ES-I3 (cell line): Measurements from ENCODE around the gene CAMK4.

ENCODE experiments used
- H3K36me3 ChIP-seq: 2 replicates; pipeline ENCODE4 v1.6.1; 2013; ENCODE audit warnings: mild to moderate bottlenecking, low read length, control low read depth, moderate library complexity; ENCODE audit not compliant: insufficient read depth
- H3K4me1 ChIP-seq: 2 replicates; pipeline ENCODE4 v1.6.1; 2013; ENCODE audit warnings: mild to moderate bottlenecking, control low read depth, low read length; ENCODE audit not compliant: insufficient read depth
- H3K9ac ChIP-seq: 2 replicates; pipeline ENCODE4 v1.6.1; 2013; ENCODE audit warnings: low read depth, mild to moderate bottlenecking, low read length, moderate library complexity
- H3K9me3 ChIP-seq: 2 replicates; pipeline ENCODE4 v1.6.1; 2013; ENCODE audit warnings: mild to moderate bottlenecking, low read length, moderate library complexity; ENCODE audit not compliant: control insufficient read depth, insufficient read depth

CAMK4 gene

DNA sequence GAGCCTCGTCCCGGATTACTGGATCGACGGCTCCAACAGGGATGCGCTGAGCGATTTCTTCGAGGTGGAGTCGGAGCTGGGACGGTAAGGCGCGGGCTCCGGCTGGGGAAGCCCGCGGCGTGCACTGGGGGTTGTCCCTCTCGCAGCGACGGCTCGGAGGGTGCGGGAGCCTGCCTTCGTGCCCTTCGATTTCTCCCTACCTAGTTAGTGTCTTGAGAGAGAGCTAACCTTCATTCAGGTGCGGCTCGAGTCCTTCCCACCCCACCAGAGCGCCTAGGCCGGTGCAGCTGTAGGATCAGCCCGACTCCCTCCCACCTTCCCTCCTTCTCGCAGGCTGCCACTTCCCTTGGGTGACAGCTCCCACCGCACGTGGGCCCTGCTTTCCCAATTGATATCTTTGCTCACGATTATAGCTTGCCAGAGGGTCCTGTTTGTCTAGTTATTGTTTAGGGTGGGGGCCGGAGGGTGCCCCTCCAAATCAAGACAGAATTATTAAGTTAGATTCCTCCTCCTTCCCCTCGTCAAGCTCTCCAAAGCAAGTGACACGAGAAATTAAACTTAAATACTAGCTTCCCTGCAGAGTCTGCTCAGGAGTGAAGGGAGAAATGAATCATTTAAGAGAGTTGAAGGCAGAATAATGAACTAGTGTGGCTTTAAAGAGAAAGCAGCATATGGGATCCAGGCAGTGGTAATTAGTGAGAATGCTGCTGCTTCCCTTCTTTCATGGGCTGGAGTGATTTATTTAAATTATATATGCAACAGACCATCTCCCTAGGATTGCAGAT lies 569 bp downstream of the CAMK4 start:
- no peaks in the 10 kb centered on the region for H3K36me3 ChIP-seq
- no peaks in the 10 kb centered on the region; the same call in 1 of the 2 replicates for H3K4me1 ChIP-seq
- H3K9me3 ChIP-seq = no peaks in the 10 kb centered on the region
- H3K9ac ChIP-seq = peak overlapping the region; percentile 58; the same call in 1 of the 2 replicates

DNA sequence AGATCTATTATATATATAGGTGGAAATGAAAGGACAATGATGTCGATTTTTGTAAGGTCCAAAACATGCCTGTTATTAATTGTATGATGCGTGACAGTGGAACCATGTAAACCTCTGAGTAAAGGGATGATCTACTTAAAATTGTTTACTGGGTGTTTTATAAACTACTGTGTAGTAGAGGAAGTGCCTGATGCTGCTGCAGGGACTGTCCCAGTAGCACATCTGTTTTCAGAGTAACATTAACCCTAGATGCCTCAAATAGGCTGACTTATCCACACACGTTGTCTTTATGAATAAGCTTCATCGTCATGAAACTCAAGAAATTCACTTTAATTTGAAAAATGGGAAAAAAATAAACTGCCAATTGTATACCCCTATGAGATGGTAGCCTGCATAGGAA lies 1.7 kb downstream of the CAMK4 start:
- Histone ChIP-seq H3K9me3 (no peaks in the 10 kb centered on the region), H3K9ac (no peak overlapping the region), H3K4me1 (no peaks in the 10 kb centered on the region; the same call in 1 of the 2 replicates), H3K36me3 (no peaks in the 10 kb centered on the region)

DNA sequence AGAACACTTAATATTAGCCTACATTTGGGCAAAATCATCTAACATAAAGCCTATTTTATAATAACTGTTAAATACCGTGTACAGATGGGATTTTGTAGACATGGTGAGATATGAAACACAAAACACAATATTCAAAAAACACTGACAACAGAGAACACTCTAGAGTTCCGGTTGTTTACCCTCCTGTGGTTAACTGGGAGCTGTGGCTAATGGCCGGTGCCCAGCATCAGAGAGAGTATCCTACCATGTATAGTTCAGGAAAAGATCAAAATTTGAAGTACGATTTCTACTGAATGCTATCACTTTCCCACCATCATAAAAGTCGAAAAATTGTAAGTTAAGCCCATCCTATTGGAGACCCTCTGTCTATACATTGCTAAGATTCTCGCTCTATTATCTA lies 2.4 kb downstream of the CAMK4 start:
- Histone ChIP-seq H3K9me3 (no peaks in the 10 kb centered on the region), H3K9ac (no peak overlapping the region), H3K4me1 (no peaks in the 10 kb centered on the region; the same call in 1 of the 2 replicates), H3K36me3 (no peaks in the 10 kb centered on the region)

DNA sequence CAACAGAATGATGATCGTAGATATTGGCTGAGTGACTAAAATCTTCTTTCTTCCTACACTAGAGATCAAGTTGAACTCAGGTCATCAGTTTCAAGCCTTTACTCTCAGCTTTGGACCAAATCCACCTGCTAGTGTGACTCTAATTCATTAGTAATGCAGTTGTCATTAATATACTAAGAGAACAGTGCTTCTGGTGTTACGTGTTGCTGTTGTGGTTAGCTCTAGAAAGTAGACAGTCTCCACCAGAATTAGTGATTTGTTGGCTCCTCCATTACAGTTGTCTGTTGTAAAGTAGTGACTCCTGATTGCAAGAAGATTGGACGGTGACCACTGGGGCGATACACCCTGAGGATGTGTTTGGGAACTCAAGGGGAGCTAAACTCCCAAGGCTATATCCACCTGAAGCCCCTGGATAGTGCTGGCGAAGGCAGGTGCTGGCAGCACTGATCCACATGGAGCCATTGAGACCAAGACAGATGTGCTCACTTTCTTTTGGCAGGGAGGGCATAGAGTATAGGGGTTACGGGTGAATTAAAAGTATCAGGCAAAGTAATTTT lies 3.1 kb downstream of the CAMK4 start:
- Histone ChIP-seq H3K9me3 (no peaks in the 10 kb centered on the region), H3K9ac (no peak overlapping the region), H3K36me3 (no peaks in the 10 kb centered on the region), H3K4me1 (no peaks in the 10 kb centered on the region; the same call in 1 of the 2 replicates)

DNA sequence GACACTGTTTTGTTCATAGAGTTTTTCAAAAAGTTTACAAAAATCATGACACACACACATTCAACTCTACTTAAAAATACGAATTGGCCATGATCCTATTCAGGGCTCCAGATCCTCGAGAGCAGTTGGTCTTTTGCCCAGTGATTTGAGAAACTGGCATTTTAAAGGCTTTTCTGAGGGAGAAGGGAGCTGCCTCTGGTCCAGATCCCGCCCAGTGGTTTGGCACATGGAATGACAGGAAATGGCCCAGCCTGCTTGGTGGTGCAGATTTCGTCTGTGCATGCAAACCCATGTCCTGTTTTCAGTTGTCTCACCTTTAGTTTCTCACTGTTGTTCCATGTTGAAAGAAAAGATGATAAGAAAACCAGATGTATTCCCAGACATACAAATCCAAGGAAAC lies 3.6 kb downstream of the CAMK4 start:
- Histone ChIP-seq H3K9ac (no peak overlapping the region), H3K4me1 (no peaks in the 10 kb centered on the region; the same call in 1 of the 2 replicates), H3K36me3 (no peaks in the 10 kb centered on the region), H3K9me3 (no peaks in the 10 kb centered on the region)

DNA sequence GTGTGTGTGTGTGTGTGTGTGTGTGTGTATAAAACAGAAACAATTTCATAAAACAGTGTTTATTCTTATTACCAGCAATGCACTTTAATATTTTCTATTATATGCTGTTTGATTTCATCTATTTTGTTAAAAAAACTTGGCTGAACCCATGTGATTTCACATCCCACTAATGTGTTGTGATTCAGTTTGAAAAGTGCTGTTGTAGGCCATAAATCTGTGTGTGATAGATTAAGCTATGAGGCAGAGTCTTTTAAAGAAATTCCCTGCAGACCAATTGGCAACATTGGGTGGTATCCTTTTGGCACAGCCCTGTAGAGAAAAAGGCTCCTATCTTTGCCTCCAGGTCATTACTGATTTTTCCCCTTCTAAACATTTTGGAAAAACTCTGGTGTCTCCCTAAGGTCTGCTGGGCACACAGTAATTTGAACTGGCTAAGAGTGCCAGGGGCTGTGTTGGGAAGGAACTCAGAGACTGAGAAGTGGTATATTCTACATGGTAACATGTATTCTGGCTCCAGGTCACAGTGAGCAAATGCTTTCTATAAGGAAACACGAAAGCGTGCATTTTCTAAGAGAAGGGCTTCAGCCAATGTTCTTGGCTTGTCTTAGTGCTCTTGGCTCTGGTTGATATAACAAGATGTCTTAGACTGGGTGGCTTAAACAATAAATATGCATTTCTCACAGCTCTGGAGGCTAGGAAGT lies 4.5 kb downstream of the CAMK4 start:
- H3K36me3 ChIP-seq = no peaks in the 10 kb centered on the region
- H3K4me1 ChIP-seq = no peaks in the 10 kb centered on the region; the same call in 1 of the 2 replicates
- no peak overlapping the region for H3K9ac ChIP-seq
- no peaks in the 10 kb centered on the region for H3K9me3 ChIP-seq

DNA sequence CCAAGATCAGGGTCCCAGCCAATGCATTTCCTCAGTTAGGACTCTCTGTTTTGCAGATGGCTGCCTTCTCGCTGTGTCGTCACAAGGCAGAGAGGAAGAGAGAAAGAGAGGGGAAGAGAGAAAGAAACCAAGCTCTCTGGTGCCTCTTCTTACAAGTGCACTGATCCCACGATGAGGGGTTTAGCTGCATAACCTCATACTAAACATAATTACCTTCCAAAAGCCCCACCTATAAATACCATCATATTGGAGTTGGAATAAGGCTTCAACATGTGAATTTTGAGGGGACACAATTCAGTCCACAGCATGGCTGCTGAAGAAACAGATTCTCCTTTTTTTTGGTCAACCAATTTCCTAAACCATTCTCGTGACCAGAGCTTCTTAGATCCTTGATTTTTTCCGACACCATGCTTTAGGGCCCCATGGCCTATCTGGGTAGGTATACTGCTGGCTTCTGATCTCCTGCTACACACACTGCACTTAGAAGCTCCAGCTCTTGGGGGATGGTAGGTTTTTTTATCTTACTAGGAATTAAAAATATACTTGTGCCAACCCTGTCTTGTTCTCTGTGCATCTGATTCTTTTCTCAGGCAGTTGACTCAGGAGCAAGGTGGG lies 5.1 kb downstream of the CAMK4 start:
- H3K9me3 ChIP-seq = no peaks in the 10 kb centered on the region
- no peaks in the 10 kb centered on the region; the same call in 1 of the 2 replicates for H3K4me1 ChIP-seq
- H3K9ac ChIP-seq = no peak overlapping the region
- no peaks in the 10 kb centered on the region for H3K36me3 ChIP-seq

DNA sequence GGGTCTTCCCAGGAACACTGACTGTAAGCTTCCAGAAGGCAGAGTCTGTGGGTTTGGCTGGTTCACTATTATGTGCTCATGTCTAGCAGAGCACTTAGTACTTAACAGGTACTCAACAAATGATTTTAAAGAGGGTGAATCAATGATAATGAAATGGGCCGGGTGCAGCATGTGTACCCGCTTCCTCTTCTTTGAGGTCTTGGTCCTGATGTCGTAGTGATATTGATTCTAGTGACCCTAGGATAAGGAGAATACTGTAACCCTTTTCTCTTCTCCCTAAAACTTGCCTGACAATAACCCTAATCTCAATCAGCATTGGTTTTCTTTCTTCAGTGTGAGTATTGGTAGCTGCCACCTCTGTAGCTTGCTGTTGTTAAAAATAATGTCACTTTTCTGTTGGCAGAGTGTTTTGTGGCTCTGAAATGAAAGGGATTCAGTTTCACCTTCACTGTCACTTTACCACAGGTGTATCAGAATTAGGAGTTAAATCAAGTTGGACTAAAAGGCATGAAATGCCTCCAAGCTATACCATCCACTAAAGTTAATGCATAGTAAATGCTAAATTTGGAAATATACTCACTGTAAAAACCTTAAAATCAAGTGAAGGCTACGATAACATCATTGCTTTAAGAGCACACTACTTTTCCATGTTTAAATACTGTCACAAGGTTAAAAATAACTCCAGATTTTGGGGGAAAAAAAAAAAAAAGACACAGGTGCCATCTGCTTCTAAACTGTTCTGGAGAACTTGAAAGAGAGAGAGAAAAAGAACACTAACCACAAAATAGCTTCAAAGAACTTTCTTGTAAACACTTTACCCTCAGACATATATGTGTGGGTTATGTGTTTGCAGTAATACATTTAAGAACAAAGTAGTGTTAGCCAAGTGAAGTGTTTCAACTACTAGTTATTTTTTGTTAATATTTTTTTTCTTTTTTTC lies 6.0 kb downstream of the CAMK4 start:
- Histone ChIP-seq H3K9me3 (no peaks in the 10 kb centered on the region), H3K9ac (no peak overlapping the region), H3K4me1 (no peaks in the 10 kb centered on the region; the same call in 1 of the 2 replicates), H3K36me3 (no peaks in the 10 kb centered on the region)

DNA sequence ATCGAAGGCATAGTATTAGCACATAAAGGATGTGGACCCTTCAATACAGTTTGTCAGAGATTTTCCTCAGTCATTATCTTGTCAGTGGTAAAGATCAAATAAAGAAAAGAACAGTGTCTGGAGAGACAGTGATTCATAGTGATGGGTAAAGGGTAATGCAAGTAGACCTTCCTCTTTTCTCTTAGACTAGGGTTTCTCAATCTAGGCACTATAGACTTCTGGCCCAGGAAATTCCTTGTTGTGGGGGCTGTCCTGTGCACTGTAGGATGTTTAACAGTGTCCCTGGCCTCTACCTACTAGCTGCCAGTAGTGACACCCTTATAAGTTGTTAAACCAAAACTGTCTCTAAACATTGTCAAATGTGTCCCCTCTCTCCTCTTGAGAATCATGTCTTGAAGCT lies 6.9 kb downstream of the CAMK4 start:
- Histone ChIP-seq H3K4me1 (no peaks in the 10 kb centered on the region; the same call in 1 of the 2 replicates), H3K9me3 (no peaks in the 10 kb centered on the region), H3K9ac (no peak overlapping the region), H3K36me3 (no peaks in the 10 kb centered on the region)

DNA sequence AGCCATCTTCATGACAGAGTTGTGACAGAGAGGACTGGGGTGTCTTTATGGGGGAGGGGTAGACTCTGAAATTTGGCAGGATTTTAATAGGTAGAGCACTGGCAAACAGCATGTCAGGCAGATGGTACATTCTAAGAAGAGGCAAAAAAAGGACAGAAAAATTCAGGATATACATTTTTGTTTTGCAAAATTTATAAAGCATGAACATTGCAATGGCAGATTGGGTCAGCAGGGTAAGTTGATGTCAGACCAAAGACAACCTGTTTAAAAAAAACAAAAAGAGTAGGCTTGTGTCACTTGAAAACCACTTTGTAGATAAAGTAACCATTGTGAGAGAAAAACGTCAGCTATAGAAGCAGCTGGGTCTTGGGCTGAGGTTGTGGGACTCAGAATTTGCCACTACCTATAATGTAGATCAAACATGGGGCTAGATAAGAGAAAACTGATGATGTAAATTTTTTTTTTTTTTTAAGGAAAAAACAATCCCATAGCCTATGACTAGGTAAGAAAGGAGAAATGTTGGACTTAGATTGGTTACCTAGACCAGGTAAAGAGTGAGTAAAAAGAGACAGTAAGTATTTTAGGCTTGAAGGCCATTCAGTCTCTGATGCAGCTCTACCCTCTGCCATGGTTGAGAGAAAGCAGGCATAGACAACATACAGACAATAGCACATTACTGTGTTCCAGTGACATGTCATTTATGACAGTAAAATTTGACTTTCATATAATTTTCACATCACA lies 8.3 kb downstream of the CAMK4 start:
- Histone ChIP-seq H3K4me1 (no peaks in the 10 kb centered on the region; the same call in 1 of the 2 replicates), H3K9ac (no peak overlapping the region), H3K36me3 (no peaks in the 10 kb centered on the region), H3K9me3 (no peaks in the 10 kb centered on the region)

DNA sequence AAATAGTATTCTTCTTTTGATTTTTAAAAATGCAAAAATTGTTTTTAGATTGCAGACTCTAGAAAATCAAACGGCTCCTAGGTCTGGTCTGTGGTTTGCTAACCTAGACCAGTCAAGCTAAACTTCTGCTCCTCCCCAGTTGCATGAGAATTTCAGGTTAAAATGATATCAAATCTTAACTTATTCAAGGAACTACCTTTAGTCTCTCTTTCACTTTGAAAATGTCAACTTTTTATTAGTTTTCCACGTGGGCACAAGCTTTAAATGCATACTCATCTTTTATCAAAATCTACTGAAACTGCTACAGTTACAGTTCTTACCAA lies 8.8 kb downstream of the CAMK4 start:
- no peaks in the 10 kb centered on the region for H3K36me3 ChIP-seq
- H3K4me1 ChIP-seq = no peaks in the 10 kb centered on the region; the same call in 1 of the 2 replicates

DNA sequence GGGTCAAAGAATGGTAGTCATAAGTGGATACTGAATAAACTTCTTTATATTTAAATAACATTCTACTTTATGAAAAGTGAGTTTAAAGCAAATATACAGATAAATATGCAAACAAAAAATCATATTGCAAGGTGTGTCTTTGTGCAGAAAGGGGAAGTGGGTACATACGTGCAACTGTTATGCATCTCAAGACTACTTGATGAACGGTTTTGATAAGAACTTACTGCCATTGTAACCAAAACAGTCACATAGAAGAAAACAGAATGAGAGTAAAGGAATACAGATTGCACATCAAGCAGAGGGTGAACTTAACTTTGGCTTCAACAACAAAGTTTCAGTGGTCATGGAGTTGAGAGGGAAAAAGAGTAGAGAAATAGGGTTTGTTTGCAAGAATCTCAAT lies 9.9 kb downstream of the CAMK4 start:
- H3K4me1 ChIP-seq = no peaks in the 10 kb centered on the region
- H3K9me3 ChIP-seq = no peaks in the 10 kb centered on the region
- no peaks in the 10 kb centered on the region for H3K36me3 ChIP-seq
- H3K9ac ChIP-seq = no peak overlapping the region

More for the DNA sequence above, 8.8 kb downstream of the CAMK4 start:
- Histone ChIP-seq H3K9me3 (no peaks in the 10 kb centered on the region), H3K9ac (no peak overlapping the region)

DNA sequence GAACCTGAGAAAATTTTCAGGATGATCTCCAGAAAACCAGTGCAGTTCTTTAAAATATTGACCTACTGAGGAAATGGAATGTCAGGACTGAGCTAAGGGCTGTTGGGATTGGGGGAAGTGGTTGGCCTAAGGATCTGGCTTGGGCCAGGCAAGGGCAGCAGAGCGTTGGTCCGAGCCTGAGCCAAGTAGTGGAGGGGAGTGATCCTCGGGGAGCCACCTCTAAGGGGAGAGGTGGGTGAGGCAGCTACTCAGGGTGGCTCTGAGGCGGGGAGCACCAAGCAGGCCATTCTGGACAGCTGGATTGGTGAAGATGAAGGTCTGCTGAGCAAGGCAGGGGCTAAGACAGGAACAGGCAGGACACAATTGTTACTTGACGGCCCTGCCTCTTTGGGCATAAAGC lies 11.5 kb downstream of the CAMK4 start:
- no peaks in the 10 kb centered on the region for H3K4me1 ChIP-seq

More for the DNA sequence above, 11.5 kb downstream of the CAMK4 start:
- Histone ChIP-seq H3K36me3 (no peaks in the 10 kb centered on the region), H3K9ac (no peak overlapping the region), H3K9me3 (no peaks in the 10 kb centered on the region; the same call in 1 of the 2 replicates)
